Heart right ventricle (tissue), 16 donors: ENCODE data around the gene TSPAN16. TPM values are rescaled to one million over a fixed set of nuclear protein-coding genes. Genes with fewer than 3 reads are reported as not detected.

Experiments used
- ATAC-seq, 8 donors: fragments of 200-7000 bp; cut with Tn5 transposase; one replicate each; pipeline ENCODE4 v1.9.1; 2020; ENCODE audit warnings: mild to moderate bottlenecking in 8 of 8, moderate library complexity in 8 of 8, moderate number of reproducible peaks in 1 of 8
- DNase-seq, 2 donors: peaks; one replicate each; pipeline ENCODE4 v3.0.0-alpha.2; 2020
- H3K27ac ChIP-seq, 10 donors: fragments of 200-600 bp; sonication (generic) in 2 of 10; one replicate each; pipeline versions ENCODE4 v1.5.0 to v1.8.0; 2020 to 2022; ENCODE audit warnings: mild to moderate bottlenecking in 3 of 10
- H3K27me3 ChIP-seq, 7 donors: fragments of 200-600 bp; one replicate each; pipeline ENCODE4 v1.8.0; 2021 to 2022; ENCODE audit warnings: mild to moderate bottlenecking in 2 of 7
- H3K36me3 ChIP-seq, 9 donors: fragments of 200-600 bp; sonication (generic) in 1 of 9; one replicate each; pipeline versions ENCODE4 v1.5.0 to v1.8.0; 2020 to 2022; ENCODE audit warnings: mild to moderate bottlenecking in 2 of 9
- H3K4me1 ChIP-seq, 9 donors: fragments of 200-600 bp; sonication (generic) in 1 of 9; one replicate each; pipeline versions ENCODE4 v1.5.0 to v1.8.0; 2020 to 2022; ENCODE audit warnings: mild to moderate bottlenecking in 4 of 9
- H3K4me3 ChIP-seq, 10 donors: fragments of 200-600 bp; sonication (generic) in 2 of 10; one replicate each; pipeline versions ENCODE4 v1.5.0 to v1.8.0; 2020 to 2022; ENCODE audit warnings: mild to moderate bottlenecking in 7 of 10, moderate library complexity in 2 of 10
- H3K9me3 ChIP-seq, 11 donors: fragments of 200-600 bp in 10 of 11; sonication (generic) in 2 of 11; one replicate each; pipeline versions ENCODE4 v1.5.0 to v1.8.0; 2013 to 2022; ENCODE audit warnings: mild to moderate bottlenecking in 2 of 11, control low read depth in 1 of 11, moderate library complexity in 1 of 11
- WGBS, 2 donors: extraction: QIAGEN DNeasy Blood & Tissue Kit; methylation state at CpG; one replicate each; pipeline ENCODE4 v1.1.7; 2013; ENCODE audit warnings: inconsistent platforms in 1 of 2; 5-methylcytosine and 5-hydroxymethylcytosine counted together
- intact Hi-C, 10 donors: fragments of 100-400 bp; cut with DNase I; formaldehyde crosslinking; loops; one replicate each; pipeline versions ENCODE4 v1.11.1 to v1.14.2; 2022
- polyA plus RNA-seq, 2 donors: library from polyadenylated mRNA; stranded (reverse); fragments of 200-250 nt; gene quantifications; one replicate each; pipeline ENCODE4 v1.2.3, GENCODE V29; 2013
- total RNA-seq, 10 donors: library from RNA; stranded (reverse); fragmentation: NEBNext Ultra II Directional in 3 of 10; extraction: Animal tissue kit (Norgen Biotek cat#: 25700) in 3 of 10; gene quantifications; one replicate each; pipeline versions ENCODE4 v1.2.1 to v1.2.4, GENCODE V29; 2021 to 2023
- TF ChIP-seq, protein P1 (sequence below), 9 donors: fragments of 200-600 bp; sonication (generic) in 2 of 9; IDR thresholded peaks; one replicate each; pipeline versions ENCODE4 v1.5.0 to v1.8.0; 2021 to 2022; ENCODE audit warnings: antibody characterized with exemption in 9 of 9, mild to moderate bottlenecking in 5 of 9, moderate library complexity in 1 of 9
- donor health status: Arrhythmogenic right ventricular cardiomyopathy.
- donor health status: ischemic (EF 13 %, LVEDD 7.1; RV severe dilation, severe dysfunction).
- donor health status: healthy with polysubstance abuse.
- donor health status: DM: no; HTN: yes; CAD: no.
- donor health status: DM: no; HTN: no; CAD: no.
- donor health status: ischemic (EF 25% LVEDD 6.9; RV normal size, moderate dysfunction).
- donor health status: ischemic (EF 25% LVEDD 5.7; RV mildly dilated, moderate dysfunction).
- donor health status: healthy.
- donor health status: DM: yes; HTN: yes; CAD: no.
- donor health status: Ischemic cardiomyopathy.
- donor health status: ischemic (EF 35%, LVEDD 5.7; RV mildly dilated, moderate dysfunction).
- donor health status: nonischemic (EF 11% LVEDD 7.7; RV severe dilation, severe dysfunction).
- donor health status: DM: yes; HTN: yes; CAD: no.
- donor health status: PGD.
- donor health status: ischemic (EF 29% LVEDD 5.4; RV normal size, mild dysfunction).
- donor health status: nonischemic (EF 23%, LVEDD 6.1; RV moderate dilation, normal function).

Gene TSPAN16
- total and polyA plus RNA-seq, 12 donors: not detected

DNA sequence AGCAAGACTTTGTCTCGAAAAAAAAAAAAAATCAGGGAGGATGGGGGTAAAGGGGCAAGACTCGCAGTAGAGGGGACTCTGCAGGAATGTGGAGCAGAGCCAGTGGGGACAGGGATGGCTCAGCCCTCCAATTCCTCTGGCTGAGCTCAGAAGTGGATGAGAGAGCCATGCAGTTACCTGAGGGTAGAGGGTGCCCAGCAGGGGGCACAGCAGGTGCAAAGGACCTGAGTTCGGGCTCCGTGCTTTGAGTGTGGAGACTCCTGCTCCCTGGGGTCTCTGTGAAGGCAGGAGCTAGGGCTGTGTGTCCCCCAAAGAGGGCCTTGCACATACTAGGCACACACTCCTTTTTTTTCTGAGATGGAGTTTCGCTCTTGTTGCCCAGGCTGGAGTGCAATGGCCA, 41.3 kb upstream of the TSPAN16 start:
- DNase-seq: no peak
- H3K9me3 ChIP-seq: no peaks in the 10 kb centered on the region
- peak overlapping the region in 8 of 10 donors; percentile 77 to 95 (median 88) for H3K27ac ChIP-seq
- H3K27me3 ChIP-seq: no peaks in the 10 kb centered on the region
- H3K4me1 ChIP-seq: peaks cover 18 to 75% (median 50%) of the 10 kb centered on the region in 9 donors
- H3K36me3 ChIP-seq: peaks cover 0 to 40% (median 22%) of the 10 kb centered on the region in 9 donors
- H3K4me3 ChIP-seq: no peak overlapping the region
- WGBS, 2 donors: 88 to 91% methylated on average over 5 of the region's 5 CpGs
- no peak for ATAC-seq
- intact Hi-C loops: no loop called here
- TF ChIP-seq, protein P1, sequence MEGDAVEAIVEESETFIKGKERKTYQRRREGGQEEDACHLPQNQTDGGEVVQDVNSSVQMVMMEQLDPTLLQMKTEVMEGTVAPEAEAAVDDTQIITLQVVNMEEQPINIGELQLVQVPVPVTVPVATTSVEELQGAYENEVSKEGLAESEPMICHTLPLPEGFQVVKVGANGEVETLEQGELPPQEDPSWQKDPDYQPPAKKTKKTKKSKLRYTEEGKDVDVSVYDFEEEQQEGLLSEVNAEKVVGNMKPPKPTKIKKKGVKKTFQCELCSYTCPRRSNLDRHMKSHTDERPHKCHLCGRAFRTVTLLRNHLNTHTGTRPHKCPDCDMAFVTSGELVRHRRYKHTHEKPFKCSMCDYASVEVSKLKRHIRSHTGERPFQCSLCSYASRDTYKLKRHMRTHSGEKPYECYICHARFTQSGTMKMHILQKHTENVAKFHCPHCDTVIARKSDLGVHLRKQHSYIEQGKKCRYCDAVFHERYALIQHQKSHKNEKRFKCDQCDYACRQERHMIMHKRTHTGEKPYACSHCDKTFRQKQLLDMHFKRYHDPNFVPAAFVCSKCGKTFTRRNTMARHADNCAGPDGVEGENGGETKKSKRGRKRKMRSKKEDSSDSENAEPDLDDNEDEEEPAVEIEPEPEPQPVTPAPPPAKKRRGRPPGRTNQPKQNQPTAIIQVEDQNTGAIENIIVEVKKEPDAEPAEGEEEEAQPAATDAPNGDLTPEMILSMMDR (IDR thresholded peaks at IDR 0.05): peak in 6 of 9 donors; percentile 11 to 28 (median 14)

DNA sequence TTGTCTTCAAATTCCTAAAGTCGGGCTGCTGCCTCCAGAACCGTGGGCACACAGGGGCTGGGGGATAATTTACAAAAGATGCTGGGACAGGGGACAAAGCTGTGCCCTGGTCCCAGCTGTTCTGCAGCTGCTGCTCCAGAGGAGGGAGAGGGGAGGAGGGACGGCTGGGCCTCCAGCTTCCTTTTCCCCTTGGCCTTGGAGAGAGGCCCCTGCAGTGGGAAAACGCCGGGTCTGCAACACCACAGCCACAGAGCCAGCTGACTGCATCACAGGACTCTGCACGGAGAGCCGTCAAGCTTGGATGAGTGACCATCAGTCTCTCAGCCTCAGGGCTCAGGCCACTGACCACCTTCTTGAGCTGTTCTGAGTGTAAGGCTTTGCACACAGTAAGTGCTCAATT, 39.8 kb upstream of the TSPAN16 start:
- TF ChIP-seq, protein P1 (IDR thresholded peaks at IDR 0.05): no peak
- H3K9me3 ChIP-seq: no peaks in the 10 kb centered on the region
- peaks cover 18 to 79% (median 50%) of the 10 kb centered on the region in 9 donors for H3K4me1 ChIP-seq
- DNase-seq (peak; percentile 68 to 80), ATAC-seq (peak; percentile 56 to 86 (median 72))
- H3K27ac ChIP-seq: peak overlapping the region; percentile 41 to 95 (median 80)
- WGBS, 2 donors: 18 to 26% methylated on average over 7 of the region's 7 CpGs
- intact Hi-C loops: no loop called here
- peaks cover 0 to 25% (median 11%) of the 10 kb centered on the region in 9 donors for H3K36me3 ChIP-seq
- peaks cover 0 to 5% (median 0%) of the 10 kb centered on the region in 7 donors for H3K27me3 ChIP-seq
- H3K4me3 ChIP-seq: peak overlapping the region in 2 of 10 donors; percentile 3 to 10

DNA sequence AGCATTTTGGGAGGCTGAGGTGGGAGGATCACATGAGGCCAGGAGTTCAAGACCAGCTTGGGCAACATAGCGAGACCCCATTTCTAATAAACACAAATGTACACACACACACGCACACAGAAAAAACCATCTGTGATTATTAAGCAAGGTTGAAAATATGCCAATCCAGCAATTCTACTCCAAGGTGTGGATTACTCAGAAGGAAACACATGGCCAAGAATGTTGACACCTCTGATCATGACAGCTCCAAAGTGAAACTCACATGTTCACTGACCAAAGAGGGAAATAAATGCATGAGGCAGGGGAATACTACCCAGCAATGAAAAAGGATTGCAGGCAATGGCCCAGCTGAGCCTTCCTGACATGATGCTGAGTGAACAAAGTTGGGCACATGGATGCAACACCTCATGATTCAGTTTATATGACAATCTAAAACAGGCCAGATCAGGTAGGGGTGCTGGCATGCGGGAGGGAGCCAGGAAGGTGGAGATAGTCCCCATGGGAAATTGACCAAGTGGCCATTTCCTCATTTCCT, 38.0 kb upstream of the TSPAN16 start:
- DNase-seq (no peak), ATAC-seq (no peak)
- Histone ChIP-seq H3K9me3 (no peaks in the 10 kb centered on the region), H3K27me3 (peaks cover 0 to 21% (median 0%) of the 10 kb centered on the region in 7 donors), H3K4me1 (peaks cover 11 to 68% (median 41%) of the 10 kb centered on the region in 9 donors), H3K4me3 (no peak overlapping the region), H3K27ac (peak overlapping the region in 6 of 10 donors; percentile 12 to 95 (median 34)), H3K36me3 (peaks cover 0 to 9% (median 0%) of the 10 kb centered on the region in 9 donors)
- intact Hi-C loops: no loop called here
- TF ChIP-seq, protein P1 (IDR thresholded peaks at IDR 0.05): no peak
- 83 to 89% methylated on average over 3 of the region's 3 CpGs for WGBS, 2 donors

DNA sequence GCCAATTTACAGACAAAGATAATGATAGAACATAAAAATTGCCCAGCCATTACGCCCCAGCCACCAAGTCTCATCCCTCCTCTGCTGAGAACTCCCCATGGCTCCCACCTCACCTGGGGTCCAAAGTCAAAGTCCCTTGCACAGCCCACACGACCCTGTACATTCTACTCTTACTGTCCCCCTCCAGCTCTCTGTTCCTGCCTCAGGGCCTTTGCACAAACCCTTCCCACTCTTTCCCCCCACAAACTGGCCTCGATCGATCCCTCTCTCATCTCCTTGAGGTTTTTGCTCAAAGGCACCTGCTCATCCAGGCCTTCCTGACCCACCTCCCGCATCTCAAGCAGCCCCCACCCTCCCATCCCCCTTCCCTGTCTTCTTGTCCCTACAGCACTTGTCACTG, 35.0 kb upstream of the TSPAN16 start:
- peaks cover 2 to 65% (median 21%) of the 10 kb centered on the region in 9 donors for H3K4me1 ChIP-seq
- peaks cover 0 to 38% (median 0%) of the 10 kb centered on the region in 7 donors for H3K27me3 ChIP-seq
- no peaks in the 10 kb centered on the region for H3K9me3 ChIP-seq
- WGBS, 2 donors: 70 to 76% methylated on average over 5 of the region's 5 CpGs
- peak overlapping the region in 9 of 10 donors; percentile 54 to 98 (median 79) for H3K4me3 ChIP-seq
- intact Hi-C loops: no loop called here
- H3K27ac ChIP-seq: peak overlapping the region; percentile 88 to 99 (median 93)
- TF ChIP-seq, protein P1 (IDR thresholded peaks at IDR 0.05): no peak
- peaks cover 0 to 4% (median 0%) of the 10 kb centered on the region in 9 donors for H3K36me3 ChIP-seq
- no peak for DNase-seq
- no peak for ATAC-seq
